ENCODE results near the gene LIN28B. TPM values are rescaled to one million over a fixed set of nuclear protein-coding genes. Genes with fewer than 3 reads are reported as not detected.
"Not testable (repeated sequence)": the region's sequence is repeated elsewhere in the genome, so short reads cannot be mapped to it uniquely, and the experiment has no call there.

LIN28B gene
- total and polyA plus RNA-seq, 4 donors, result 2.8 TPM; not detected in 3

- Histone ChIP-seq H3K9ac (ENCODE audit: low read depth in 1 of 2, low read length in 2 of 2) (no peak overlapping the region), H3K36me3 (ENCODE audit: control insufficient read depth in 4 of 4, insufficient read depth in 3 of 4, low read depth in 1 of 4, low read length in 3 of 4) (no peaks in the 10 kb centered on the region), H3K9me3 (ENCODE audit: control insufficient read depth in 4 of 4, low read length in 3 of 4) (no peaks in the 10 kb centered on the region), H3K4me1 (ENCODE audit: control insufficient read depth in 4 of 4, insufficient read depth in 4 of 4, low read length in 3 of 4) (no peaks in the 10 kb centered on the region), H3K27me3 (ENCODE audit: control insufficient read depth in 4 of 4, insufficient read depth in 4 of 4, low read length in 3 of 4) (no peaks in the 10 kb centered on the region), H3K27ac (ENCODE audit: low read depth in 1 of 2, low read length in 2 of 2) (no peak overlapping the region), H3K4me3 (ENCODE audit: low read depth in 1 of 3, low read length in 3 of 3) (no peak overlapping the region)
- DNase-seq (ENCODE audit: low spot score), result no peak
- TF ChIP-seq YY1 (IDR thresholded peaks at IDR 0.05) (no peak), ATF3 (IDR thresholded peaks at IDR 0.05) (no peak), MAX (IDR thresholded peaks at IDR 0.05) (no peak), FOXA1 (IDR thresholded peaks at IDR 0.05) (no peak), JUND (IDR thresholded peaks at IDR 0.05) (no peak), RAD21 (IDR thresholded peaks at IDR 0.05) (no peak), RXRA (IDR thresholded peaks at IDR 0.05) (no peak), HNF4A (conservative IDR thresholded peaks at IDR 0.05) (no peak), CTCF (IDR thresholded peaks at IDR 0.05; ENCODE audit: low read depth, low read length, missing input control) (no peak), TAF1 (conservative IDR thresholded peaks at IDR 0.05) (no peak)
- WGBS, result 80% methylated on average over 1 of the region's 1 CpG
These were observed 27.9 kb downstream of the LIN28B start for GRCh38 chr6:104984831-104985230.

GRCh38 chr6:104985875-104986274 lies 29.0 kb downstream of the LIN28B start:
- not testable (repeated sequence) for H3K36me3 ChIP-seq (ENCODE audit: control insufficient read depth in 4 of 4, insufficient read depth in 3 of 4, low read depth in 1 of 4, low read length in 3 of 4); H3K27ac ChIP-seq (ENCODE audit: low read depth in 1 of 2, low read length in 2 of 2); H3K9ac ChIP-seq (ENCODE audit: low read depth in 1 of 2, low read length in 2 of 2); DNase-seq (ENCODE audit: low spot score); H3K27me3 ChIP-seq (ENCODE audit: control insufficient read depth in 4 of 4, insufficient read depth in 4 of 4, low read length in 3 of 4); H3K4me1 ChIP-seq (ENCODE audit: control insufficient read depth in 4 of 4, insufficient read depth in 4 of 4, low read length in 3 of 4); H3K4me3 ChIP-seq (ENCODE audit: low read depth in 1 of 3, low read length in 3 of 3); H3K9me3 ChIP-seq (ENCODE audit: control insufficient read depth in 4 of 4, low read length in 3 of 4)
- 74% methylated on average over 4 of the region's 4 CpGs for WGBS

GRCh38 chr6:104986625-104987024 lies 29.7 kb downstream of the LIN28B start:
- no peaks in the 10 kb centered on the region for H3K9me3 ChIP-seq (ENCODE audit: control insufficient read depth in 4 of 4, low read length in 3 of 4)
- TF ChIP-seq RAD21 (IDR thresholded peaks at IDR 0.05) (no peak), ATF3 (IDR thresholded peaks at IDR 0.05) (no peak), FOXA1 (IDR thresholded peaks at IDR 0.05) (no peak), HNF4A (conservative IDR thresholded peaks at IDR 0.05) (no peak), REST (IDR thresholded peaks at IDR 0.05) (no peak), SP1 (IDR thresholded peaks at IDR 0.05) (no peak), GABPA (IDR thresholded peaks at IDR 0.05 in 1 of 2, conservative IDR thresholded peaks at IDR 0.05 in 1 of 2) (no peak), CTCF (IDR thresholded peaks at IDR 0.05; ENCODE audit: low read depth, low read length, missing input control) (no peak), HNF4G (IDR thresholded peaks at IDR 0.05) (no peak), RXRA (IDR thresholded peaks at IDR 0.05) (no peak), EGR1 (IDR thresholded peaks at IDR 0.05; ENCODE audit: low read depth in 2 of 2) (no peak), FOXA2 (IDR thresholded peaks at IDR 0.05) (no peak), TAF1 (conservative IDR thresholded peaks at IDR 0.05) (no peak), ZBTB33 (IDR thresholded peaks at IDR 0.05) (no peak)
- WGBS, result 72% methylated on average over 3 of the region's 3 CpGs
- no peaks in the 10 kb centered on the region for H3K27me3 ChIP-seq (ENCODE audit: control insufficient read depth in 4 of 4, insufficient read depth in 4 of 4, low read length in 3 of 4)
- DNase-seq (ENCODE audit: low spot score), result no peak
- no peaks in the 10 kb centered on the region for H3K4me1 ChIP-seq (ENCODE audit: control insufficient read depth in 4 of 4, insufficient read depth in 4 of 4, low read length in 3 of 4)
- H3K27ac ChIP-seq (ENCODE audit: low read depth in 1 of 2, low read length in 2 of 2), result no peak overlapping the region
- H3K9ac ChIP-seq (ENCODE audit: low read depth in 1 of 2, low read length in 2 of 2), result no peak overlapping the region
- H3K4me3 ChIP-seq (ENCODE audit: low read depth in 1 of 3, low read length in 3 of 3), result no peak overlapping the region
- H3K36me3 ChIP-seq (ENCODE audit: control insufficient read depth in 4 of 4, insufficient read depth in 3 of 4, low read depth in 1 of 4, low read length in 3 of 4), result no peaks in the 10 kb centered on the region
